Activated CD8-positive, alpha-beta memory T cell treated with anti-CD3 and anti-CD28 coated beads for 36 hours (primary cell): ENCODE results near the gene KIF26B. TPM values are rescaled to one million over a fixed set of nuclear protein-coding genes. Genes with fewer than 3 reads are reported as not detected.
"Not testable (repeated sequence)": the region's sequence is repeated elsewhere in the genome, so short reads cannot be mapped to it uniquely, and the experiment has no call there.

Experiments used
- CTCF ChIA-PET: fragments of 350-600 bp; sonication (Branson Sonifier 250); formaldehyde crosslinking; loops from one replicate; lab custom pipeline; 2021; ENCODE audit warnings: antibody characterized with exemption; lab: Charles Lee
- POLR2A ChIA-PET: fragments of 350-600 bp; sonication (Branson Sonifier 250); formaldehyde crosslinking; loops from one replicate; lab custom pipeline; 2021; ENCODE audit warnings: antibody characterized with exemption; lab: Charles Lee
- total RNA-seq, 2 experiments: library from RNA; stranded (reverse); gene quantifications; one replicate each; pipeline ENCODE4 v1.2.3, GENCODE V29; 2021

KIF26B gene
- total RNA-seq, 2 experiments from 2014 or later: 0.17 to 0.31 TPM

DNA sequence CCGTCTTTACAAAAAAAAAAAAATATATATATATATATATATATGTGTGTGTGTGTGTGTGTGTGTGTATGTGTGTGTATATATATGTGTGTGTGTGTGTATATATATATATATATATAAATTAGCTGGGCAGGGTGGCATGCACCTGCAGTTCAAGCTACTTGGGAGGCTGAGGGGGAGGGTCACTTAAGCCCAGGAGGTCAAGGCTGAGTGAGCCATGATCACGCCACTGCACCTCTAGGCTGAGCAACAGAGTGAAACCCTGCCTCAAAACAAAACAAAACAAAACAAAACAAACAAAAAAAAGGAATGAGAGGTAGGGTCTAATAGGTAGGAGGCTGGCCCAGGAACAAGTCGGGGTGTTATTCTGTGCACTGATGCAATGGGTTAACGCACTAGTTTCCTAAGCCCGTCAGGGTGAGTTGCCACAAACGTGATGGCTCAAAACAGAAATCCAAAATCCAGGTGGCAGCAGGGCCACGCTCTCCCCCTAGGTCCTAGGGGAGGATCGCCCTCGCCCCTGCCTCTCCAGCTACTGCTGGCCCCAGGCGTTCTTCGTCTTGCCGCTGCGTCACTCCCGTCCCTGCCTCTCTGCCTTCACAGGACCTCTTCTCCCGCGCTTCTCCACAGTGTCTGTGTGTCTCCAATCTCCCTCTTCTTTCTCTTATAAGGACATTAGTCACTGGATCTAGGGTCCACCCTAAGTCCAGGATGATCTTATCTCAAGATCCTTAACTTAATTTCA, 24.3 kb upstream of the KIF26B start:
- CTCF ChIA-PET: interaction anchor here (0.8 kb wide), 1 partner anchor 10 kb away, joined by 3 read pairs; no protein-coding TSS in a partner anchor
- POLR2A ChIA-PET: not testable (repeated sequence)

DNA sequence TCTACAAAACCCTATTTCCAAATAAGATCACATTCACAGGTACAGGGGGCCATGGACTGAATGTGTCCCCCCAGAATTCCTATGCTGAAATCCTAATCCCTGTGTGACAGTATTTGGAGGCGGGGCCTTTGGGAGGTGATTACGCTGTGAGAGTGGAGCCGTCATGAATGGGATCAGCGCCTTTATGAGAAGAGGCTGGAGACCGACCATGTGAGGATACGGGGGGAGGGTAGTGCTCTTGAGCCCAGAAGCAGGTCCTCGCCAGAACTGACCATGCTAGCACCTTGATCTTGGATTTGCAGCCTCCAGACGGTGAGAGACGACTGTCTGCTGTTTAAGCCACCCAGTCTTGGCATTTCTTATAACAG, 23.8 kb upstream of the KIF26B start:
- CTCF ChIA-PET: interaction anchor here (0.8 kb wide), 1 partner anchor 10 kb away, joined by 3 read pairs; no protein-coding TSS in a partner anchor
- POLR2A ChIA-PET: no interaction called here

DNA sequence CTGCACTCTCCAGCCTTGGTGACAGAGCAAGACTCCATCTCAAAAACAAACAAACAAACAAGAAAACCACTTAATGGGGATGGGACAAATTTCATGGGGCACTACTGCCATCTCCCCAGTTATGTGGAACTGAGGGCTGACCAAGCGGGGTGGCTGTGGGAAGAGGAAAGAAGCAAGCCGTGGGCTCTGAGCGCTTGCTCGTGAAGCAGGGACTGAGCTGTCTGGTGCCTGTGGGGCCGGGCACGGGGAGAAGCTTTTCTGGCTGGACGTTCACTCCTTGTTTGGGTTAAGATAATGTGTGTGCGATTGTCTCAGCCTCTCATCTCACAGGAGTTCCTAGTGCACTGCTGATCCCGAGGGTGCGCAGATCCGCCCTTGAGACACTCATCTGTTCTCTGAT, 22.0 kb upstream of the KIF26B start:
- POLR2A ChIA-PET: interaction anchor here (0.6 kb wide), 1 partner anchor 154 kb away, joined by 15 read pairs; no protein-coding TSS in a partner anchor
- CTCF ChIA-PET: no interaction called here

DNA sequence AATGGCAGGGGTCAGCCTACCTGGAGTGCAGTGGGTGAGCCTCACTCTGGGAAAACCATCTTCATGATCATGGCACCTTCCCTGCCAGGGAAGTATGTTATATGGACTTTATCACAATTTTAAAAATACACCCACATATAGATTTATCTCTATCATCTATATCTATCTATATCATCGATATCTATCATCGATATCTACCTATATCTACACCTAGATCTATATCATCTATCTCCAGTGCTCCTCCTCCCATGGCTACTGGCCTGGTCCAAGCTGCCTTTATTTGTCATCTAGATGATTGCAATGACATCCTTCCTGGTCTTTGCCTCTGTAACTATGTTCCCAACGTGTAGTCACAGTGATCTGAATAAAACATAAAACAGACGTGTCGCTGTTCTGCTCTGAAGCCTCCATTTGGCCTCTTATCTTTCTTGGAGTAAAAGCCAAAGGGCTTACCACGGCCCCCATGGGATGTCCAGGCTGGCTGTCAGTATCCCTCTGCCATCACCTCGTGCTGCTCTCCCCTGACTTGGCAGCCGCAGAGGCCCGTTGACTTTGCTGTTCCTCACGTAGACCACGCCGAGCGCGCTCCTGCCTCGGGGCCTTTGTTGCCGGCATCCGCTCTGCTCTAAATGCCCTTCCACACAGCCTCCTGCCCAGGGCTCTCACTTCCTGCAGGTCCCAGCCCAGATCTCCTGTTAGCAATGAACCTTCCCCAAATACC, 20.6 kb upstream of the KIF26B start:
- POLR2A ChIA-PET: no interaction called here

DNA sequence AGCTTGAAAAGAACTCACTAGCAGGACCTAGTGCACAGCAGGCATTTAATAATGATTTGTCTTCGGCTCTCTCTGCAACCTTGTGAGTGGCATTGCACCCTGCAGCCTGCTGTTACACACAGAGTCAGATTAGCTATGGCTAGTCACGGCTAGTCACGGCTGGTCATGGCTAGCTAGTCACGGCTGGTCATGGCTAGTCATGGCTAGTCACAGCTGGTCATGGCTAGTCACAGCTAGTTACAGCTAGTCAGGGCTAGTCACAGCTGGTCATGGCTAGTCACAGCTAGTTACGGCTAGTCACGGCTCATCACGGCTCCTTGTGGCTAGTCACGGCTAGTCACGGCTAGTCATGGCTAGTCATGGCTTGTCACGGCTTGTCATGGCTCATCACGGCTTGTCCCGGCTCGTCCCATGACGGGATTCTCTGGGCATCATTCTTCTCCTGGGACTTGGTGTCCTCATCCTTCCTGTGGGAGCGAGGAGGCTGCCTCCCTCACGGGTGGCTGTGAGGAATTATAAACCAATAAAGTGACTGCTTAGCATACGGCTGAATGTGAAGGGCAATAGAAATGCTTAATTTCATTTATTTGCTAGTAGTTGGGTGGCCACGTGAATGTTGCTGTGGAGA, 12.5 kb upstream of the KIF26B start:
- CTCF ChIA-PET: interaction anchor here (1.0 kb wide), 1 partner anchor 11 kb away, joined by 5 read pairs; no protein-coding TSS in a partner anchor
- POLR2A ChIA-PET: no interaction called here

More for the DNA sequence above, 20.6 kb upstream of the KIF26B start:
- CTCF ChIA-PET: no interaction called here

DNA sequence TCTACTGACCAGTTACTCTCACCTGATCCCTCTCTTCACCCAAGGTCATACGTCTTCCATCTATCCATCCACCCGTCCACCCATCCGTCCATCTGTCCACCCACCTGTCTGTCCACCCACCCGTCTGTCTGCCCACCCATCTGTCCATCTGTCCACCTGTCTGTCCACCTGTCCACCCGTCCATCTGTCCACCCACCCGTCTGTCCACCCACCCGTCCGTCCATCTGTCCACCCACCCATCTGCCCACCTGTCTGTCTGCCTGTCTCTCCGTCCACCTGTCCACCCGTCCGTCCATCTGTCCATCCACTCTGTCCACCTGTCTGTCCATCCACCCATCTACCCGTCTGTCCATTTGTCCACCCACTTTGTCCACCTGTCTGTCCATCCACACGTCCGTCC, 11.8 kb upstream of the KIF26B start:
- POLR2A ChIA-PET: no interaction called here
- CTCF ChIA-PET: interaction anchor here (1.0 kb wide), 1 partner anchor 10 kb away, joined by 5 read pairs; no protein-coding TSS in a partner anchor

DNA sequence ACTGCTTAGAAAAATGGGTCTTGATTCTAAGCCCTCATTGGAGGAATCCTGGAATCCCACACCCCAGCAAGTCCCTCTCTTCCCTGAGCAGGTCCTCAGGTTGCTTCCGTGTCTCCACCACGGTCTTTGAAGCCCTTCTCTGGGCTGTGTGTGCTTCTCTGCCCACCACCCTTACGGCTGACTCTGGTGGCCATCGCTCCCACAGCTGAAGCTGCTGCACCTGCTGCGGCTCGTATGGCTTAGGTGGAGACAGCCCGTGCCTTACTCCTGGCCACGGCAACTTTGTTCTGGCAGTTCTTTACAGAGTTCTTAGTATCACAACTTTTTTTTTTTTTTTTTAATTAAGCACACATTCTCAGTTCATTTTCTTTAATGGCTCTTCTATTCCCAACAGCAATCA, 10.9 kb upstream of the KIF26B start:
- ChIA-PET CTCF (interaction anchor here (0.6 to 1.1 kb wide), 2 partner anchors 9 to 78 kb away, joined by 3 read pairs; no protein-coding TSS in a partner anchor), POLR2A (interaction anchor here (0.7 kb wide), 1 partner anchor 404 kb away, joined by 7 read pairs; no protein-coding TSS in a partner anchor)

DNA sequence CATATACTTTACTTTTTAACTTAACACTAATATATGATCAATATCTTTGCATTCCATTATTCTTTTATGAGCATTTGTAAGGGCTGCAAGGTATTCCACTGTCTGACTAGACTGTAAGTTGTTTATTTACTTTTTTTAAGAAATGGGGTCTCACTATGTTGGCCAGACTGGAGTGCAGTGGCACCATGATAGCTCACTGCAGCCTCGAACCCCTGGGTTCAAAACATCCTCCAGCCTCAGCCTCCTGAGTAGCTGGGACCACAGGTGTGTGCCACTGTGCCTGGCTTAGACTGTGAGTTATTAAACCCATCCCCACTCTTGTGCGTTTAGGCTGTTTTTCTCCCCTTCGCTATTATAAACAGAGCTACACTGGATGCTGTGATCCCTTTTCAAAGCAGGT, 6.7 kb upstream of the KIF26B start:
- ChIA-PET CTCF (no interaction called here), POLR2A (no interaction called here)

DNA sequence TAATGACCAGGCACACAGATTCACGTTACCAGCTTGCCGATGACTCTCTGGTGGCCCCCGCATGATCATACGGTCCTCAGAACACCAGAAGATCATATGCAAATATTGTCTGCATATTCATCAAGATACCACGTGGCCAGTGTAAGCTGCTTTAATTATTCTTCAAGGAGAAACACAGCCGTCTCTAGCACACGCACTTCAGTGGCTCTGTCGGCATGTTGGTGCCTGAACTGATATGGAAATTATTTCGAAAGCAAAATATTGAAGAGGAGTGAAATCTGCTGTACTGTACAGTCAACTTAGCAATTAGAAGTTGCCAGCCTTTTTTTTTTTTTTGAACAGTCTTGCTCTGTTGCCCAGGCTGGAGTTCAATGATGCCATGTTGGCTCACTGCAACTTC, 5.9 kb upstream of the KIF26B start:
- ChIA-PET POLR2A (no interaction called here), CTCF (interaction anchor here (0.6 to 0.7 kb wide), 5 partner anchors 14 to 1311 kb away, joined by 3 to 4 read pairs (median 3); no protein-coding TSS in a partner anchor)

DNA sequence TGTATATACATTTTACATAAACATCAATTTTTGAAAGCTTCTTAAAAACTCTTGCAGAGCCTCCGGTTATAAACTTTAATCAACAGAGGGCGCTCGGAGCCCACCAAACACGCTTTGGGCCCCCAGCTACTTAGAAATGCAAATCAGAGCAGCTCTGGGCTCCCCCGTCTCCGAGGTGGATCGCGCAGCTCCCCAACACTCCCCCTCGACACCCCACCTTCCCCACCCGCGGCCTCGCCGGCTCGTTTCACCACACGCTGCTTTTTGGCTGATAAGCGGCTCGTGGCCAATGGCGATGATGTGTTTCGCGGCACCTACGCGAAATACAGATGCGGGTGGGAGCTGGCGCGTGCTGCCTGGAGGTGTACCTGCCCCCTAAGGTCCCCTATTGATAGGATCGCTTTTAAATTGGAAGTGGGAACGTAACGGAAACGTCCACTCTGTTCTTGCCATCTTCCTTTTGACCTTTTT, 1.7 kb upstream of the KIF26B start:
- CTCF ChIA-PET: interaction anchor here (0.6 to 1.7 kb wide), 8 partner anchors 9 to 850 kb away, joined by 3 to 7 read pairs (median 3); no protein-coding TSS in a partner anchor

DNA sequence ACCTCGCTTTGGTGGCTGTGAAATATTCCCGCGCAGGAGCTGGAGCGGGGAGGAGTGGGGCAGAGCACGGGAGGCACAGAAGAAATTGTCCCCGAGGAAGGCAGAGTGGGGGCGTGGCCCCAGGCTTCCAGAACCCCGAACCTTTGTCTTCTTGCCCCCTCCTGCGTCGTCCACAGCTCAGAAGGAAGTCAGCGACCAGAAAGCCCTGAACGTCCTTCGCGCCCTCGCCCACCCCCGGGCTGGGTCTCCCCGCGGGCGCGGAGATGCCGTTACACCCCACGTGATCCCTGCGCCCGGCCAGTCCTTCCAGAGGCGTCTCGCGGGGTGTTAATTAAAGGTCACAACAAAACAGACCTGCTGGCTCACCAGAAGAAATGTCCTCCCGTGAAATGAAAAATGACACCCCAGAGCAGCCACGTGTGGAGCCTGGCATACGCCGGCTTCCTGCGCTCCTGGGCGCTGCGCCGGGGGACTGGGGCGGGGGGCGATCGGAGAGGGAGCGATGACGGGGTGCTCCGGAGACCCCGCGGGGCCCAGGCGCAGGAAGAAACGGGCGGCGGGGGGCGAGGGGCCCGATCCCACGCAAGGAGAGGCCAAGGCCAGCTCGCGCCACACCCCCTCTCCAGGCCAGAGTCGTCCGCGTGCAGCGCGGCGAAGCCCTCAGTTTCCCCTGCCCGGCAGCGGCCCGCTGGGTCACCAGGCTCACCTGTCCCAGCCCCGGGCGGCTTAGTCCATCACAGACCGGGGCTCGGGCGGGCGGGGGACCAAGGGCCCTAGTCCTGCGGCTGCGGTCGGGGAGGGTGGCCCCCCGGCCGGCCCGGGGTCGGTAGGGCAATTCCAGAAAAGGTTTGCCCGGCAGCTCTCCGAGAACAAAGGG, 995 bp upstream of the KIF26B start:
- POLR2A ChIA-PET: interaction anchor here (0.6 kb wide), 1 partner anchor 1998 kb away, joined by 7 read pairs; no protein-coding TSS in a partner anchor
- CTCF ChIA-PET: interaction anchor here (0.5 to 1.7 kb wide), 7 partner anchors 9 to 849 kb away, joined by 3 to 7 read pairs (median 3); no protein-coding TSS in a partner anchor

More for the DNA sequence above, 1.7 kb upstream of the KIF26B start:
- POLR2A ChIA-PET: no interaction called here

DNA sequence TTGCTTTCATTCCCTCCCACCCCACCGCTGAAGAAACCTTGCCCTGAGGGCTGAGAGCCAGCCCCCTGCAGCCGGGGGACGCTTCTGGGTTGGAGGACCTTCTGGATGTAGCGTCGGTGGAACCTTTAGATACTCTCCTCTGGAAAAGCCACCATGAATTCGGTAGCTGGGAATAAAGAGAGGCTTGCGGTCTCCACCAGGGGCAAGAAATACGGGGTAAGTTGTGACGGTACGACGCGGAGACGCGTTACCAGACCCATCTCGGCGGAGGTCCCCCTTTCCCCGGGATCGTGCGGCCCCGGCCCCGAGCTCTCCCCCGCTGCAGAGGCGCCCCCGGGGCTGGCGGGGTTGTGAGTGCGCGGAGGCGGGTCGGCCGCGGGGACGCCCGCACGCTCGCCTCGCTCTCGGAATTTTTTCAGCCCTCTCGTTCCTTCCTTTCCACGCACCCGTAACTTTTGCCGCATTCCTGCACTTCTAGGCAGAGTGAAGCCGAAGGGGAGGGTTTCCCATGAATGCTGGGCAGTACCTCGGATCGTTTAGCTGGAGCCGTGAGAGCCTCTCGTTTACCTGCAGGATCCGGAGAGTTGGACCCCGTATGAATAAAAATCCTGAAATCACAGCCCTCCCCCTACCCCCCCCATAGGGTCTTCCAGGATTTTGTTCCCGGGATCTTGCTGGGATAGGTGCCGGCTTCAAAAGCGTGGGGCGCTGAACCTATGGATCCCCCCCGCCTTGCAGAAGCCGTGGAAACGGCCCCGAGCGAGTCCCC, 671 bp downstream of the KIF26B start:
- POLR2A ChIA-PET: no interaction called here
- CTCF ChIA-PET: interaction anchor here (1.2 kb wide), 1 partner anchor 13 kb away, joined by 3 read pairs; no protein-coding TSS in a partner anchor

DNA sequence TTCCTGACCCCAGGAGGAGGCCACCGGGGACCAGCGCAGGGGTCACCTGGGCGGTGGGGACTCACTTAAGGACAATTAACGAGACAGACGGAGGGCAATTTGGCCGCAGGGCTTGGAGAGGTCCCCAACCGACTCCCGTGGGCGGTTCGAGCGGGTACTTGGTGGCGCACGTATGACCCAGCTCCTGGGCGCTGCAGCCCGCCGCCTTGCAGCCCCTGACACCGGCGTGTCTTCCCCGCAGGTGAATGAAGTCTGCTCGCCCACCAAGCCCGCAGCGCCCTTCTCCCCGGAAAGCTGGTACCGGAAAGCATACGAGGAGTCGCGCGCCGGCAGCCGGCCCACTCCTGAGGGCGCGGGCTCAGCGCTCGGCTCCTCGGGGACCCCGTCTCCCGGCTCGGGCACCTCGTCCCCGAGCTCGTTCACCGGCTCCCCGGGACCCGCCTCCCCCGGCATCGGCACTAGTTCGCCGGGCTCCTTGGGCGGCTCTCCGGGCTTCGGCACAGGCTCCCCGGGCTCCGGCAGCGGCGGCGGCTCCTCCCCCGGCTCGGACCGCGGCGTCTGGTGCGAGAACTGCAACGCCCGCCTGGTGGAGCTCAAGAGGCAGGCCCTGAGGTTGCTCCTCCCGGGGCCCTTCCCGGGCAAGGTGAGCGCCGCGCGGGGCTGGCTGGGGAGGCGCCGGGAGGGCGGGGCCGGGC, 1.4 kb downstream of the KIF26B start:
- POLR2A ChIA-PET: no interaction called here

DNA sequence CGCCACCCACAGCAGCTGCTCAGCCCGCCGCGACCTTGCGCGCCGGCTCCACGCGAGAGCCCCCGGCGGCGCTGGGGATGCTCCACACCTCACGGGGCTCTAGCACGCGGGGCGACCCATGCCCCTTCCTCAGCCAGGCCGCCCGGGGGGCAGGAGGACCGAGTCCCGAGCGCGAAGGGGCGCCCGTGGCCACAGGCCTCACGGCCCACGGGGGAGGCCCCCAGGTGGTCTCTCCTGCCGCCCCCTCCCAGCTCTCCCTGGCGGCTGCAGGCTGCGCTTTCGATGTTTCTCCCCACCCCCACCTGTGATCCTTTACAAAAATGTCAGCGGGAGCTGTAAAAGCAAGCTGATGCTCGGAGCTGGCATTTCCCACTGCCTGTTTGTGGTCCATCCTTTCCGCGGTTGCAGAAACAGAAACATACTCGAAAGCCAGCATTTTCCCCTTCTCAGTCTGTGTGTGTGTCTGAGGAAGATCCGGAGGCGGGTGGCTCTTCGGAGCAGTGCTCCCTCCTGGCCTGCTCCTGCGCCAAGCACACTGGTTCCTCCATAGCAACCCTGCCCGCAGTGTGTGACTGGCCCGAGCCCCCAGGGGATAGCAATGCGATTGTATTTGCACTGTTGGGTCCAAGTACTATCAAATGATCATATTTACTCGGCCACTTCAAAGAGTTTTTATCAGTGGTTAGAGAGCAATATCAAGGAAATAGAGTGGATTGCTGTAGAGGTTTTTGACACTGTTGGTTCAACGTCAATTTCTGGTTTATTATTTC, 2.1 kb downstream of the KIF26B start:
- CTCF ChIA-PET: interaction anchor here (0.6 to 1.9 kb wide), 4 partner anchors 39 to 846 kb away, joined by 3 to 8 read pairs (median 3); no protein-coding TSS in a partner anchor
- POLR2A ChIA-PET: interaction anchor here (0.6 kb wide), 1 partner anchor 855 kb away, joined by 3 read pairs; no protein-coding TSS in a partner anchor

More for the DNA sequence above, 1.4 kb downstream of the KIF26B start:
- CTCF ChIA-PET: interaction anchor here (0.8 to 1.9 kb wide), 4 partner anchors 13 to 847 kb away, joined by 3 to 8 read pairs (median 3); no protein-coding TSS in a partner anchor

DNA sequence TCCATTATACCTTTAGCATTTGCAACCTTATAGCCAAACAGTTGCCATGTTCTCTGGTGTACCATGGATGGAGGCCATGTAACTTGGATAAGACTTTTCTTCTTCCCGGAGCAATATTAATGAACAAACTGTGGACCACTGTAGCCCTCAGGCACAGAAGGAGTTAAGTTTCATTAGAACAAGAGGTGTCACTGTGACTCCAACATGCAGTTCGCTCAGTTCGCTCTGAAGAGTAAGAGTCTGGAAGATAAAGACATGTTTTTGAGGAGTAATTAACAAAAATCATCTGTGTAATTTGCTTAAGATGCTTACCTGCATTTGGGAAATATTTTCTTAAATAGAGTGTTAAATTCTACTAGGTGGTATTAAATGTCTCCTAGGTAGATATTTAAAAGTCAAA, 4.1 kb downstream of the KIF26B start:
- POLR2A ChIA-PET: no interaction called here
- CTCF ChIA-PET: no interaction called here

DNA sequence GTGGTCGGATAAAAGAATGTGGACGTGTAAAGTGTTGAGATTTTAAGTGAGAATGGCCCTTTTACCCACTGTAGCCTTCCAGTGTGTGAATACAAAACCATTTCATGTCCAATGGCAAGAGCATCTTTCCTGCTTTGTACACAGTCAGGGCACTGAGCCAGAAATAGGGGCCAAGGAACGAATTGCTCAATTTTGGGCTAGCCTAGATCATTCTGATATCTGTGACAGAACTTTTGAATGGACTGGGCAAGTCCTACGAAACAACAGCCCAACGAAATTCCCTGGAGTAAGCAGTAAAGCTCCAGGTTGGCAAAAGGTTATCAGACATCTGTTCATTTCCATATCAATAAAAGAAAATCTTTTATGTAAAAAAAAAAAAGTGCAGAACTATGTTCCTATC, 5.5 kb downstream of the KIF26B start:
- ChIA-PET POLR2A (no interaction called here), CTCF (no interaction called here)
